ENCODE data around the gene ZMAT2.

DNA sequence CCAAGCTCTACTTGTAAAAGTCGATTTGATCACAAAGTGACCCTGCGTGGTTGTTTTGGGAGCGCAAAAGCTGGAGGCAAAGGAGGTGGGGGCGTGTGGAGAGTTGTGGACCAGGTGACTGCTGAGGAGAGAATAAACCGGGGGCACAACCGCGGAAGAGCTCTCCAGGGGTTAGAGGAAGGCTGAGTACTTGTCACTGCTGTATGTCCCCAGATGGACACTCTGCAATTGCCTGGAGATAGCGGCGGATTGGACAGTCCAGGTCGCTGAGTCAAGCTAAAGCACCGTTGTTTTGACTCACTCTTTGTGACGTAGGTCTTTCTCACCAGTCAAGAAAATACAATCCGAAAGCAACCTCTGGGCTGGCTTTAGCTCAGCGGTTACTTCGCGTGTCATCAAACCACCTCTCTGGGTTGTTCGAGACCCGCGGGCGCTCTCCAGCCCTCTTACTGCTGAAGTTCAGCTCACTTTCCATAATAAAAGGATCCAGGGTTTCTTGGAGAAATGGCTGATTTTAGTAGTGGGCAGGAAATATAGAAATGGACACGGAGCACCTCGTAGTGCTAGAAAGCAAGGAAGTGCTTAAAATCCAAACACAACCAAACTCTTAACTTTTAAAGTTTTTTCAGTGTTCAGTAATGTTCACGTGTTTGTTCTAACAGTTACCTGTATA, 25.7 kb downstream of the ZMAT2 start:
- TF ChIP-seq ZNF335 (tag by site-specific recombination; conservative IDR thresholded peaks at IDR 0.05) (peak; percentile 49; the same call in 1 of the 2 replicates), YY1 (tag by site-specific recombination; IDR thresholded peaks at IDR 0.05) (peak; percentile 74; the same call in 1 of the 2 replicates), ZFP41 (tag by site-specific recombination; IDR thresholded peaks at IDR 0.05; ENCODE audit: borderline replicate concordance) (no peak), ZNF624 (tag by site-specific recombination; IDR thresholded peaks at IDR 0.05) (no peak), ZNF561 (tag by site-specific recombination; IDR thresholded peaks at IDR 0.05; ENCODE audit: borderline replicate concordance) (peak; percentile 98), ZNF341 (tag by site-specific recombination; IDR thresholded peaks at IDR 0.05; ENCODE audit: low read depth) (peak; percentile 69), ZNF701 (tag by site-specific recombination; IDR thresholded peaks at IDR 0.05) (no peak), MZF1 (tag by site-specific recombination; IDR thresholded peaks at IDR 0.05; ENCODE audit: borderline replicate concordance) (peak; percentile 52; the same call in 1 of the 2 replicates), ZBTB21 (tag by site-specific recombination; IDR thresholded peaks at IDR 0.05) (peak; percentile 71), ZNF404 (tag by site-specific recombination; IDR thresholded peaks at IDR 0.05) (no peak), ZNF274 (IDR thresholded peaks at IDR 0.05; ENCODE audit: low read length) (no peak), ZNF274 (tag by site-specific recombination; IDR thresholded peaks at IDR 0.05; ENCODE audit: borderline replicate concordance) (no peak)
- TF ChIP-seq, protein P1, sequence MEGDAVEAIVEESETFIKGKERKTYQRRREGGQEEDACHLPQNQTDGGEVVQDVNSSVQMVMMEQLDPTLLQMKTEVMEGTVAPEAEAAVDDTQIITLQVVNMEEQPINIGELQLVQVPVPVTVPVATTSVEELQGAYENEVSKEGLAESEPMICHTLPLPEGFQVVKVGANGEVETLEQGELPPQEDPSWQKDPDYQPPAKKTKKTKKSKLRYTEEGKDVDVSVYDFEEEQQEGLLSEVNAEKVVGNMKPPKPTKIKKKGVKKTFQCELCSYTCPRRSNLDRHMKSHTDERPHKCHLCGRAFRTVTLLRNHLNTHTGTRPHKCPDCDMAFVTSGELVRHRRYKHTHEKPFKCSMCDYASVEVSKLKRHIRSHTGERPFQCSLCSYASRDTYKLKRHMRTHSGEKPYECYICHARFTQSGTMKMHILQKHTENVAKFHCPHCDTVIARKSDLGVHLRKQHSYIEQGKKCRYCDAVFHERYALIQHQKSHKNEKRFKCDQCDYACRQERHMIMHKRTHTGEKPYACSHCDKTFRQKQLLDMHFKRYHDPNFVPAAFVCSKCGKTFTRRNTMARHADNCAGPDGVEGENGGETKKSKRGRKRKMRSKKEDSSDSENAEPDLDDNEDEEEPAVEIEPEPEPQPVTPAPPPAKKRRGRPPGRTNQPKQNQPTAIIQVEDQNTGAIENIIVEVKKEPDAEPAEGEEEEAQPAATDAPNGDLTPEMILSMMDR (tag by site-specific recombination; IDR thresholded peaks at IDR 0.05), result no peak
- TF ChIP-seq, protein P2, sequence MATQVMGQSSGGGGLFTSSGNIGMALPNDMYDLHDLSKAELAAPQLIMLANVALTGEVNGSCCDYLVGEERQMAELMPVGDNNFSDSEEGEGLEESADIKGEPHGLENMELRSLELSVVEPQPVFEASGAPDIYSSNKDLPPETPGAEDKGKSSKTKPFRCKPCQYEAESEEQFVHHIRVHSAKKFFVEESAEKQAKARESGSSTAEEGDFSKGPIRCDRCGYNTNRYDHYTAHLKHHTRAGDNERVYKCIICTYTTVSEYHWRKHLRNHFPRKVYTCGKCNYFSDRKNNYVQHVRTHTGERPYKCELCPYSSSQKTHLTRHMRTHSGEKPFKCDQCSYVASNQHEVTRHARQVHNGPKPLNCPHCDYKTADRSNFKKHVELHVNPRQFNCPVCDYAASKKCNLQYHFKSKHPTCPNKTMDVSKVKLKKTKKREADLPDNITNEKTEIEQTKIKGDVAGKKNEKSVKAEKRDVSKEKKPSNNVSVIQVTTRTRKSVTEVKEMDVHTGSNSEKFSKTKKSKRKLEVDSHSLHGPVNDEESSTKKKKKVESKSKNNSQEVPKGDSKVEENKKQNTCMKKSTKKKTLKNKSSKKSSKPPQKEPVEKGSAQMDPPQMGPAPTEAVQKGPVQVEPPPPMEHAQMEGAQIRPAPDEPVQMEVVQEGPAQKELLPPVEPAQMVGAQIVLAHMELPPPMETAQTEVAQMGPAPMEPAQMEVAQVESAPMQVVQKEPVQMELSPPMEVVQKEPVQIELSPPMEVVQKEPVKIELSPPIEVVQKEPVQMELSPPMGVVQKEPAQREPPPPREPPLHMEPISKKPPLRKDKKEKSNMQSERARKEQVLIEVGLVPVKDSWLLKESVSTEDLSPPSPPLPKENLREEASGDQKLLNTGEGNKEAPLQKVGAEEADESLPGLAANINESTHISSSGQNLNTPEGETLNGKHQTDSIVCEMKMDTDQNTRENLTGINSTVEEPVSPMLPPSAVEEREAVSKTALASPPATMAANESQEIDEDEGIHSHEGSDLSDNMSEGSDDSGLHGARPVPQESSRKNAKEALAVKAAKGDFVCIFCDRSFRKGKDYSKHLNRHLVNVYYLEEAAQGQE (tag by site-specific recombination; IDR thresholded peaks at IDR 0.05), result peak; percentile 95
- TF ChIP-seq, protein P3, sequence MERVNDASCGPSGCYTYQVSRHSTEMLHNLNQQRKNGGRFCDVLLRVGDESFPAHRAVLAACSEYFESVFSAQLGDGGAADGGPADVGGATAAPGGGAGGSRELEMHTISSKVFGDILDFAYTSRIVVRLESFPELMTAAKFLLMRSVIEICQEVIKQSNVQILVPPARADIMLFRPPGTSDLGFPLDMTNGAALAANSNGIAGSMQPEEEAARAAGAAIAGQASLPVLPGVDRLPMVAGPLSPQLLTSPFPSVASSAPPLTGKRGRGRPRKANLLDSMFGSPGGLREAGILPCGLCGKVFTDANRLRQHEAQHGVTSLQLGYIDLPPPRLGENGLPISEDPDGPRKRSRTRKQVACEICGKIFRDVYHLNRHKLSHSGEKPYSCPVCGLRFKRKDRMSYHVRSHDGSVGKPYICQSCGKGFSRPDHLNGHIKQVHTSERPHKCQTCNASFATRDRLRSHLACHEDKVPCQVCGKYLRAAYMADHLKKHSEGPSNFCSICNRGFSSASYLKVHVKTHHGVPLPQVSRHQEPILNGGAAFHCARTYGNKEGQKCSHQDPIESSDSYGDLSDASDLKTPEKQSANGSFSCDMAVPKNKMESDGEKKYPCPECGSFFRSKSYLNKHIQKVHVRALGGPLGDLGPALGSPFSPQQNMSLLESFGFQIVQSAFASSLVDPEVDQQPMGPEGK (tag by site-specific recombination; IDR thresholded peaks at IDR 0.05), result peak; percentile 48; the same call in 1 of the 2 replicates

All from HEK293 (cell line).